ENCODE results near the gene INTS1.
A peak's percentile ranks its signal among the peaks of the same experiment; 100 is the strongest.

INTS1 gene

GRCh38 chr7:1461646-1462375, 42.4 kb downstream of the INTS1 start:
- FAIRE-seq = no peak
- TF ChIP-seq PAX5 (IDR thresholded peaks at IDR 0.05; ENCODE audit: insufficient read depth, low read length, severe bottlenecking) (no peak), POLR2A (IDR thresholded peaks at IDR 0.05; ENCODE audit: low read depth, low read length) (no peak), POU2F2 (IDR thresholded peaks at IDR 0.05; ENCODE audit: low read depth, low read length) (no peak), POLR2AphosphoS5 (IDR thresholded peaks at IDR 0.05; ENCODE audit: low read depth, low read length) (no peak), TAF1 (IDR thresholded peaks at IDR 0.05; ENCODE audit: low read depth, low read length) (no peak), SPI1 (IDR thresholded peaks at IDR 0.05; ENCODE audit: low read depth, low read length) (no peak)
- DNase-seq (ENCODE audit: insufficient read length, low spot score) = no peak

DNA sequence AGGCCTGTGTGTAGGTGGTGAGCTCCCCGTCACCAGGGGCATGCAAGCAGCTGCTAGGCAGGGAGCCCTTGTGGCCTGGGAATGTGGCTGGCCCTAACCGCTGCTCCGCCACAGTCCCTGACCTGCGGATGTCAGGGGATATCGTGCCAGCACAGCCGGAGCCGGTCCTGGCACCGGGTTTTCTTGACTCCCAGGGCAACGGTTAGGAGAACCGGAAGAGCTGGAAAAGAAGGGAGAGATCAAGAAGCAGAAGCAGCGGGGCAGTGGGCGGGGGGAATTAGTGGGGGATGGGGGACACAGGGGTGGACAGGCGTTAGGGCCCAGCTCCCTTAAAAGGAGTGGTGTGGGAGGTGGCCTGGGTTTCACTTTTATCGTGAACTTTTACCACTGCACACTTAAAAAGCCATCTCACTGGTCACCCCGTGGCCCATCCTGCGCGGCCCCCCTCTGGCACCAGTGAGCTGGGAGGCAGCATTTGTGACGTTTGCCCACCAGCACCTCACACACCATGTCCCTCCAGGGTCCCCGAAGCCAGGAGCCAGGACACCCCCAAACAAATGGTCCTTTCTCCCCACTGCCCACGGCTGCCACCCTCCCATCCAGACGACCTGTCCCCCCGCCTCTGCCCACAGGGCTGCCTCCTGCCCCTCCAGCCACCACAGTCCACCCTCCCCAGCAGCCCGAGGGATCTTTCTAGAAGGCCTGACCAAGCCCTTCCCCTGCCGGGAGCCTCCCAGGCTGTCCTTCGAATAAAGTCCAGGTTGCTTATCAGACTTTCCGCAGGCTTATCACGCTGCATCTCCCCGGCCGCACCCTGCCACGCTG, 43.2 kb downstream of the INTS1 start:
- no peak for TF ChIP-seq POU2F2 (IDR thresholded peaks at IDR 0.05; ENCODE audit: low read depth, low read length)
- TF ChIP-seq SPI1 (IDR thresholded peaks at IDR 0.05; ENCODE audit: low read depth, low read length) = no peak
- no peak for TF ChIP-seq POLR2AphosphoS5 (IDR thresholded peaks at IDR 0.05; ENCODE audit: low read depth, low read length)
- TF ChIP-seq PAX5 (IDR thresholded peaks at IDR 0.05; ENCODE audit: insufficient read depth, low read length, severe bottlenecking) = no peak
- TF ChIP-seq TAF1 (IDR thresholded peaks at IDR 0.05; ENCODE audit: low read depth, low read length) = no peak
- no peak for TF ChIP-seq POLR2A (IDR thresholded peaks at IDR 0.05; ENCODE audit: low read depth, low read length)
- DNase-seq (ENCODE audit: insufficient read length, low spot score) (no peak), FAIRE-seq (no peak)

DNA sequence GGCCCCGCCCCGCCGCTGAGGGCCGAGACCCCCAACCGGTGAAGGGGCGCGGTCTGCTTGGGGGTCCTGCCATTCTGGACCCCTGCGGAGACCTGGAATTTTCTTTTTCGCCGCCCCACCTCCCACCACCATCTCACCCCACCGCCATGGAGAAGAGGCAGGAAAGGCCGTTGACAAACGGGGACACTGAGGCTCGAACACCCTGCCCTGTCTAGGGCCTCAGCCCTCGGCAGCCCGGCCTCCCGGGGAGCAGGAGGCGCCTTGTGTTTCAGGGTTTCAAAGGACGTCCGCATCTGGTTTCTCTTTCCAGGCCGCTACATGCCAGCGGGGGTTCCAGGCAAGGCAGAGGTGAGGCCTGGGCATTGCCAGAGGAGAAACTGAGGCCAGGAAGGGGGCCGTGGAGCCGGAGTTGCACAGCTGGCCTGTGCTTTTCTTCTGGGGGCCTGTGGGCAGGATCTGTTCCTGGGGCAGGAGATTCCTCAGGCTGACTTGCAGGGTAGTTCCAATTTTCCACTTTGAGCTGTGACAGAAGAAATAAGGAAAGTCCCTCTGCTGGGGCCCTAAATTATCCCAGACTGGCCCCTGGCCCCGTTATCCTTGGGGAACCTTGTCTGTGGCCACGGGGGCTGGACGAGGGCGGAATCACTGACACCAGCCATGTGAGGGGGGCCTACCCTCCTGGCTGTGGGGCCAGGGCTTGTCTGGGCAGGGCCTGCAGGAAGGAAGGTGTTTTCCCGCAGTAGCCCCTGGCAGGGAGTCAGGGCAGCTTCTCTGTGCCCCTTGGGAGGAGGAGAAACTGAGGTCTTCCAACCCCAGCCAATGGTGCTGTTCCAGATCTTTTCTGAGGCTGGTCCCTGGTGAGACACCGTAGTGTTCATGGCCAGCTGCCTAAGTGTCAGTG, 44.0 kb downstream of the INTS1 start:
- no peak for FAIRE-seq
- TF ChIP-seq POLR2AphosphoS5 (IDR thresholded peaks at IDR 0.05; ENCODE audit: low read depth, low read length) (no peak), POLR2A (IDR thresholded peaks at IDR 0.05; ENCODE audit: low read depth, low read length) (no peak), SPI1 (IDR thresholded peaks at IDR 0.05; ENCODE audit: low read depth, low read length) (no peak), POU2F2 (IDR thresholded peaks at IDR 0.05; ENCODE audit: low read depth, low read length) (no peak), PAX5 (IDR thresholded peaks at IDR 0.05; ENCODE audit: insufficient read depth, low read length, severe bottlenecking) (no peak), TAF1 (IDR thresholded peaks at IDR 0.05; ENCODE audit: low read depth, low read length) (no peak)

DNA sequence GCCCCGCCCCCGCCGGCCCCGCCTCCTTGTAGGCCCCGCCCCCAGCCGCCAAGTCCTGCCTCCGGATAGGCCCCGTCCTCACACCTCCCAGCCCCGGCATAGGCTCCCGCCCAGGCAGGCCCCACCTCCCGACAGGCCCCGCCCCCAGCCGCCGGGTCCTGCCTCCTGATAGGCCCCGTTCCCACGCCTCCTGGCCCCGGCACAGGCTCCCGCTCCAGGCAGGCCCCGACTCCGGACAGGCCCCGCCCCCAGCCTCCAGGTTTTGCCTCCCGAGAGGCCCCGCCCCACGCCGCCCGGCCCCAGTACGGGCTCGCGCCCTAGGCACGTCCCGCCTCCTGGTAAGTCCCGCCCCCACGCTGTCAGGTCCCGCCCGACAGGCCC, 44.7 kb downstream of the INTS1 start:
- FAIRE-seq = peak; percentile 83
- TF ChIP-seq POLR2A (IDR thresholded peaks at IDR 0.05; ENCODE audit: low read depth, low read length) (no peak), POU2F2 (IDR thresholded peaks at IDR 0.05; ENCODE audit: low read depth, low read length) (no peak), POLR2AphosphoS5 (IDR thresholded peaks at IDR 0.05; ENCODE audit: low read depth, low read length) (no peak), PAX5 (IDR thresholded peaks at IDR 0.05; ENCODE audit: insufficient read depth, low read length, severe bottlenecking) (no peak), SPI1 (IDR thresholded peaks at IDR 0.05; ENCODE audit: low read depth, low read length) (no peak), TAF1 (IDR thresholded peaks at IDR 0.05; ENCODE audit: low read depth, low read length) (no peak)

More for the DNA sequence above, 44.0 kb downstream of the INTS1 start:
- no peak for DNase-seq (ENCODE audit: insufficient read length, low spot score)

DNA sequence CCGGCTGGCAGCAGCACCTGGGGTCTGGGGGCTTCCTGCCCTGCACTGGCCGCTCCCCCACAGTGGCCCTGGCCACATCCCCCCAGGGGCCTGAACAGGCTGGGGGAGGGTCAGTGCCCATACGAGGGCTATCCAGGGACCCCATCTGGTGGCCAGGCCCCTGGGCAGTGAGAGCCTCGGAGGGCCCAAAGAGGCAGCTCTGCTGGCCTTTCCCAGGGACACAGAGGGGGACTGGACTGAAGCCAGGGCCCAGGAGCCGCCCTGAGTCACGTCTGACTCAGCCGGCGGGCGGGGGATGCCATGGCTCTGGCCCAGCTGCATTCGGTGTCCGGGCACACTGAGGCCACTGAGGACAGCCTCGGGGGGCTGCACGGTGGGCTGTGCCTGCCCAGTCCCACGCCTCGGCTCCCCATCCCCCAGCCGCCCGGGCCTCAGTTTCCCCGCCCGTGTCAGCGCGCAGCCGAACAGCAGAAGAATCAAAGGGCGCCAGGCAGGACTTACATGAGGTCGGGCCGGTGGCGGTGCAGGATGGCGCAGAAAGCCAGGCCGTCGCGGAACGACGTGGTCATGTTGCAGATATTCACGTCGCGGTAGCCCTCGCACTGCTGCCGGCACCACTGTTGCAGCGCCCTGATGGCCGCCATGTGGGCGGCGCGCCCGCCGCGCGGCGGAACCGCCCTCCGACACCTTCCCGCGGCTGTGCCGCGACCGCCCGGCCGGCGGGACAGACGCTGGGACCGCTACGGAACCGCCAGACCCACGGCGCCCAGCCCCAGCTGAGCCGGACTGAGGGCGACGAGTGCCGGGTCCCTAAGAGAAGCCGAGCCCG, 45.3 kb downstream of the INTS1 start, which contains the start of gene MICALL2:
MICALL2 (minus strand) TSS at position 788 of the 829 bp plus-strand sequence; CDS start at position 644, 144 bp downstream.
- FAIRE-seq = no peak
- no peak for DNase-seq (ENCODE audit: insufficient read length, low spot score)
- TF ChIP-seq PAX5 (IDR thresholded peaks at IDR 0.05; ENCODE audit: insufficient read depth, low read length, severe bottlenecking) (no peak), POLR2AphosphoS5 (IDR thresholded peaks at IDR 0.05; ENCODE audit: low read depth, low read length) (no peak), POLR2A (IDR thresholded peaks at IDR 0.05; ENCODE audit: low read depth, low read length) (no peak), TAF1 (IDR thresholded peaks at IDR 0.05; ENCODE audit: low read depth, low read length) (no peak), POU2F2 (IDR thresholded peaks at IDR 0.05; ENCODE audit: low read depth, low read length) (no peak), SPI1 (IDR thresholded peaks at IDR 0.05; ENCODE audit: low read depth, low read length) (no peak)

More for the DNA sequence above, 44.7 kb downstream of the INTS1 start:
- DNase-seq (ENCODE audit: insufficient read length, low spot score) = peak; percentile 100

- no peak for TF ChIP-seq POLR2A (IDR thresholded peaks at IDR 0.05; ENCODE audit: low read depth, low read length)
- TF ChIP-seq POLR2AphosphoS5 (IDR thresholded peaks at IDR 0.05; ENCODE audit: low read depth, low read length) = no peak
- TF ChIP-seq TAF1 (IDR thresholded peaks at IDR 0.05; ENCODE audit: low read depth, low read length) = no peak
- no peak for TF ChIP-seq PAX5 (IDR thresholded peaks at IDR 0.05; ENCODE audit: insufficient read depth, low read length, severe bottlenecking)
- TF ChIP-seq SPI1 (IDR thresholded peaks at IDR 0.05; ENCODE audit: low read depth, low read length) = no peak
- no peak for TF ChIP-seq POU2F2 (IDR thresholded peaks at IDR 0.05; ENCODE audit: low read depth, low read length)
- no peak for FAIRE-seq
- no peak for DNase-seq (ENCODE audit: insufficient read length, low spot score)
Observed at GRCh38 chr7:1457949-1458682, 46.1 kb downstream of the INTS1 start.

DNA sequence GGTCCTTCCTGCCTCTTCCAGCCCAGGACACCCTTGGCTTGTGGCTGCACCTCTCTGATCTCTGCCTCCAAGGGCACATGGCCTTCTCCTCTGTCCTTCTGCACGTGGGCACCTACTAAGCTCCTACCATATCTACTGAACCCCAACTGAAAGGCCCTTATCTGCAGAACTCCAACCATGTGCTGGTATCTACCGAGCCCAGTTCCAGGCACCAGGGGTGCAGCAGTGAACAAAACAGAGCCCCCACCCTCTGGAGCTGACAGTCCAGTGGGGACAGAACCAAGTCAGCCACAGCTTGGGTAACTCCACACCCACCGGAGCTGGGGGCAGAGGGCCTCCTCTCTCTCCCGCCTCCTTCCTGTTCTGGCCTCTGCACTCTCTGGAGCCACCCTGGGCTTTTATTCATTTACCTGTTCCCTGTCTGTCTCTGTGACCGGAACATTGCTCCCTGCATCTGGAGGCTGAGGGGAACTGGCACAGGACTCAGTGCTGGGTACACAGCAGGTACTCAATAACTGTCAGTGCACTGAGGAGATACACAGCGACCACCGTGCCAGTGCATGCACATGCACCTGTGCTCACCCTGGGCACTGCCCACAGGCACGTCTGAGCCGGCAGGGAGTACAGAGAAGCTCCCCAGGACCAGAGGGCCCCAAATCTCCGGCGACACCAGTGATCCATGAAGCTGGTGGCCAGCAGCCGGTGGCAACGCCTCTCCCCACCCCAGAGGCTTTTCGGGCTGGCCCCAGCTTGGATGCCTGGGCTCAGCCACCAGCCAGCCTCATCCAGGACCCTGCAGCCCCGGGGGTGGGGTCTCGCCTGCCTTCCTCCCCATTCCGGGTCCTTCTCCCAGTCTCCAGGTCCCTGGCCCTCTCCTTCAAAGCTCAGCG, 46.9 kb downstream of the INTS1 start:
- FAIRE-seq (no peak), DNase-seq (ENCODE audit: insufficient read length, low spot score) (no peak)
- TF ChIP-seq PAX5 (IDR thresholded peaks at IDR 0.05; ENCODE audit: insufficient read depth, low read length, severe bottlenecking) = no peak
- TF ChIP-seq POLR2A (IDR thresholded peaks at IDR 0.05; ENCODE audit: low read depth, low read length) = no peak
- TF ChIP-seq SPI1 (IDR thresholded peaks at IDR 0.05; ENCODE audit: low read depth, low read length) = no peak
- TF ChIP-seq TAF1 (IDR thresholded peaks at IDR 0.05; ENCODE audit: low read depth, low read length) = no peak
- TF ChIP-seq POLR2AphosphoS5 (IDR thresholded peaks at IDR 0.05; ENCODE audit: low read depth, low read length) = no peak
- no peak for TF ChIP-seq POU2F2 (IDR thresholded peaks at IDR 0.05; ENCODE audit: low read depth, low read length)
